HCT116 (cell line): ENCODE data around the gene OSCAR. TPM values are rescaled to one million over a fixed set of nuclear protein-coding genes. Genes with fewer than 3 reads are reported as not detected.

Experiments used
- ATAC-seq: fragments of 200-7000 bp; cut with Tn5 transposase; 2 replicates; pipeline ENCODE4 v1.9.1; 2020; ENCODE audit warnings: mild to moderate bottlenecking, moderate library complexity
- BruUV-seq: library from RNA; stranded (reverse); fragments of 400-500 nt; replicated peaks from 2 replicates; lab custom pipeline; 2021; lab: Mats Ljungman, UMichigan
- CTCF ChIA-PET: fragments of 300-600 bp; sonication (Branson Sonifier 250); formaldehyde crosslinking; loops from one replicate; lab custom pipeline; 2021; ENCODE audit warnings: antibody characterized with exemption; lab: Charles Lee
- POLR2A ChIA-PET: fragments of 300-600, 350-600 bp; sonication (Branson Sonifier 250); formaldehyde crosslinking; loops from one replicate; lab custom pipeline; 2021; ENCODE audit warnings: antibody characterized with exemption; lab: Charles Lee
- RAD21 ChIA-PET, 2 experiments: fragments of 300-600 bp; sonication (Branson Sonifier 250); formaldehyde crosslinking; loops; one replicate each; lab custom pipeline; 2023; ENCODE audit warnings: low total read pairs in 2 of 2; ENCODE audit not compliant: uncharacterized antibody in 2 of 2, unreplicated experiment in 2 of 2, low non-redundant PET in 1 of 2; lab: Charles Lee
- DNase-seq: peaks from one replicate; pipeline ENCODE4 v3.0.0-alpha.2; 2010; ENCODE audit warnings: low read depth, low spot score
- H2AFZ ChIP-seq: fragments of 200-600 bp; shearing (Covaris generic), sonication (generic); 2 replicates; pipeline ENCODE4 v1.6.1; 2017; ENCODE audit warnings: low read depth, mixed run types, mixed read lengths, antibody characterized with exemption, low read length; ENCODE audit not compliant: poor library complexity, severe bottlenecking
- H3K27ac ChIP-seq: 2 replicates; pipeline ENCODE4 v1.5.1; 2012; ENCODE audit warnings: low read depth, low read length
- H3K27me3 ChIP-seq: fragments of 200-600 bp; sonication (generic); 2 replicates; pipeline ENCODE4 v1.6.1; 2016; ENCODE audit warnings: mixed run types, low read length, mixed read lengths; ENCODE audit not compliant: insufficient read depth
- H3K36me3 ChIP-seq, 2 experiments: fragments of 200-500 bp in 1 of 2; fragments of 200-600 bp in 1 of 2; sonication (Bioruptor generic) in 1 of 2; sonication (generic) in 1 of 2; 2 replicates each; pipeline versions ENCODE4 v1.5.1 to v1.6.1; 2014 to 2016; ENCODE audit warnings: low read length in 2 of 2, inconsistent platforms in 1 of 2, mixed read lengths in 1 of 2, mixed run types in 1 of 2; ENCODE audit not compliant: insufficient read depth in 2 of 2, control insufficient read depth in 1 of 2
- H3K4me1 ChIP-seq, 2 experiments: fragments of 200-600 bp in 1 of 2; sonication (generic) in 1 of 2; 2 replicates each; pipeline versions ENCODE4 v1.5.1 to v1.6.1; 2012 to 2017; ENCODE audit warnings: low read length in 2 of 2, inconsistent platforms in 1 of 2, mild to moderate bottlenecking in 1 of 2, mixed read lengths in 1 of 2, mixed run types in 1 of 2, moderate library complexity in 1 of 2; ENCODE audit not compliant: insufficient read depth in 2 of 2, control insufficient read depth in 1 of 2
- H3K4me2 ChIP-seq: fragments of 200-600 bp; sonication (generic); 2 replicates; pipeline ENCODE4 v1.6.1; 2017; ENCODE audit warnings: mixed run types, low read length, mixed read lengths
- H3K4me3 ChIP-seq, 2 experiments: fragments of 200-600 bp in 1 of 2; sonication (generic) in 1 of 2; replicated peaks in 1 of 2; 2 replicates each; pipeline ENCODE4 v1.5.1; 2011 to 2016; ENCODE audit warnings: low read length in 2 of 2, control low read depth in 1 of 2, low read depth in 1 of 2, mild to moderate bottlenecking in 1 of 2, mixed read lengths in 1 of 2, mixed run types in 1 of 2
- H3K79me2 ChIP-seq: fragments of 200-600 bp; sonication (generic); 2 replicates; pipeline ENCODE4 v1.6.1; 2017; ENCODE audit warnings: mild to moderate bottlenecking, mixed run types, low read length, moderate library complexity, mixed read lengths; ENCODE audit not compliant: insufficient read depth
- H3K9ac ChIP-seq: fragments of 200-600 bp; sonication (generic); 2 replicates; pipeline ENCODE4 v1.6.1; 2016; ENCODE audit warnings: low read length, mixed read lengths
- H3K9me2 ChIP-seq: fragments of 200-600 bp; sonication (generic), shearing (Covaris generic); 2 replicates; pipeline ENCODE4 v1.6.1; 2017; ENCODE audit warnings: mixed run types, mild to moderate bottlenecking, moderate library complexity; ENCODE audit not compliant: insufficient read depth
- H3K9me3 ChIP-seq, 2 experiments: fragments of 200-500 bp in 1 of 2; fragments of 200-600 bp in 1 of 2; sonication (Bioruptor generic) in 1 of 2; sonication (generic) in 1 of 2; 2 replicates each; pipeline ENCODE4 v1.6.1; 2014 to 2017; ENCODE audit warnings: low read length in 2 of 2, mixed read lengths in 2 of 2, inconsistent platforms in 1 of 2, low read depth in 1 of 2, mild to moderate bottlenecking in 1 of 2, mixed run types in 1 of 2, moderate library complexity in 1 of 2; ENCODE audit not compliant: control insufficient read depth in 1 of 2, insufficient read depth in 1 of 2
- H4K20me1 ChIP-seq: fragments of 200-600 bp; sonication (generic), shearing (Covaris generic); 2 replicates; pipeline ENCODE4 v1.6.1; 2017; ENCODE audit warnings: mixed run types, mild to moderate bottlenecking, moderate library complexity; ENCODE audit not compliant: insufficient read depth
- CBX3 ChIP-seq: IDR thresholded peaks from 2 replicates; pipeline ENCODE4 v1.6.1; 2012; ENCODE audit warnings: low read depth
- EGR1 ChIP-seq: IDR thresholded peaks from 2 replicates; pipeline ENCODE4 v1.6.1; 2012; ENCODE audit warnings: low read depth
- EZH2 ChIP-seq: fragments of 200-600 bp; sonication (generic); IDR thresholded peaks from 2 replicates; pipeline ENCODE4 v1.6.1; 2017; ENCODE audit warnings: antibody characterized with exemption, mixed run types
- POLR2A ChIP-seq: IDR thresholded peaks from 2 replicates; pipeline ENCODE4 v1.7.0; 2011; ENCODE audit warnings: borderline replicate concordance; ENCODE audit not compliant: insufficient read depth, insufficient read length; ENCODE audit errors: extremely low read depth
- POLR2AphosphoS5 ChIP-seq: IDR thresholded peaks from 2 replicates; pipeline ENCODE4 v1.6.1; 2011; ENCODE audit warnings: mild to moderate bottlenecking, low read depth, low read length, moderate library complexity
- RAD21 ChIP-seq: IDR thresholded peaks from 2 replicates; pipeline ENCODE4 v1.6.1; 2012; ENCODE audit warnings: low read depth, mild to moderate bottlenecking
- SIN3A ChIP-seq: IDR thresholded peaks from 2 replicates; pipeline ENCODE4 v1.6.1; 2012; ENCODE audit warnings: low read depth
- SRF ChIP-seq: IDR thresholded peaks from 2 replicates; pipeline ENCODE4 v1.6.1; 2012; ENCODE audit warnings: low read depth
- ZFX ChIP-seq: fragments of 450-650 bp; IDR thresholded peaks from 2 replicates; pipeline ENCODE4 v1.6.1; 2017
- ZNF274 ChIP-seq: fragments of 200-500 bp; sonication (Bioruptor generic); IDR thresholded peaks from 2 replicates; pipeline ENCODE4 v1.6.1; 2014; ENCODE audit warnings: mild to moderate bottlenecking, low read depth, low read length, inconsistent platforms
- intact Hi-C: fragments of 100-400 bp; cut with micrococcal nuclease; formaldehyde crosslinking; loops from 2 replicates; pipeline ENCODE4 v1.10.0; 2022
- total RNA-seq: library from RNA; stranded (reverse); gene quantifications from one replicate; pipeline ENCODE4 v1.2.1, GENCODE V29; 2021; ENCODE audit not compliant: unreplicated experiment
- TF ChIP-seq, protein P1 (sequence below): IDR thresholded peaks from 2 replicates; pipeline ENCODE4 v1.6.1; 2012; ENCODE audit warnings: low read depth
- TF ChIP-seq, protein P2 (sequence below): IDR thresholded peaks from 2 replicates; pipeline ENCODE4 v1.6.1; 2012

OSCAR gene
- total RNA-seq, 1 experiment from 2014 or later: 0.59 TPM

DNA sequence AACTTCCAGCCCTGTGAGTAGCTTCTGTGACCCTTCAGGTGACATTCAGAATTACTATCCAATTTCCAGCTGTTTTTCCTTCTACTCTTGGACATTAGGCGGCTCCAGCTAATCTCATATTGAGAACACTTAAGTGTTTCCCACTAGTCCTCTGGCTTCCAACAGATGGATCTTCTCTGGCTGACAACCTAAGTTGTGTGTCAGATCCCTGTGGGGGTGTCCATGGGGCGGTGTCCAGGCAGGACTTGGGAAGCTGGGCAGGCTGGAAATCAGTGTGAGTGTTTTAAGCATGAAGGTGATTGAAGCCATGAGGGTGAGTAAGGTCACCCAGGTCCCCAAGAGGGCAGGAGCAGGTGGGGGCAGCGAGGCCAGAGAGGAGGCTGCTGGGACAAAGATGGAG is 47.1 kb upstream of the OSCAR start:
- no TSS peak for BruUV-seq
- peaks cover 14% of the 10 kb centered on the region; the same call in 1 of the 2 replicates for H3K79me2 ChIP-seq
- no peak overlapping the region for H3K4me3 ChIP-seq
- H2AFZ ChIP-seq: no peak overlapping the region
- RAD21 ChIA-PET: no interaction called here
- no peaks in the 10 kb centered on the region for H3K27me3 ChIP-seq
- H3K9me2 ChIP-seq: no peaks in the 10 kb centered on the region
- H3K9ac ChIP-seq: no peak overlapping the region
- POLR2A ChIA-PET: interaction anchor here (0.8 kb wide), 1 partner anchor 11 kb away, joined by 3 read pairs; no protein-coding TSS in a partner anchor
- CTCF ChIA-PET: no interaction called here
- no peaks in the 10 kb centered on the region for H4K20me1 ChIP-seq
- no peak overlapping the region for H3K4me2 ChIP-seq
- no peak for DNase-seq
- intact Hi-C loops: no loop called here
- no peak overlapping the region for H3K27ac ChIP-seq
- H3K9me3 ChIP-seq: no peaks in the 10 kb centered on the region
- no peak for ATAC-seq
- TF ChIP-seq, protein P1, sequence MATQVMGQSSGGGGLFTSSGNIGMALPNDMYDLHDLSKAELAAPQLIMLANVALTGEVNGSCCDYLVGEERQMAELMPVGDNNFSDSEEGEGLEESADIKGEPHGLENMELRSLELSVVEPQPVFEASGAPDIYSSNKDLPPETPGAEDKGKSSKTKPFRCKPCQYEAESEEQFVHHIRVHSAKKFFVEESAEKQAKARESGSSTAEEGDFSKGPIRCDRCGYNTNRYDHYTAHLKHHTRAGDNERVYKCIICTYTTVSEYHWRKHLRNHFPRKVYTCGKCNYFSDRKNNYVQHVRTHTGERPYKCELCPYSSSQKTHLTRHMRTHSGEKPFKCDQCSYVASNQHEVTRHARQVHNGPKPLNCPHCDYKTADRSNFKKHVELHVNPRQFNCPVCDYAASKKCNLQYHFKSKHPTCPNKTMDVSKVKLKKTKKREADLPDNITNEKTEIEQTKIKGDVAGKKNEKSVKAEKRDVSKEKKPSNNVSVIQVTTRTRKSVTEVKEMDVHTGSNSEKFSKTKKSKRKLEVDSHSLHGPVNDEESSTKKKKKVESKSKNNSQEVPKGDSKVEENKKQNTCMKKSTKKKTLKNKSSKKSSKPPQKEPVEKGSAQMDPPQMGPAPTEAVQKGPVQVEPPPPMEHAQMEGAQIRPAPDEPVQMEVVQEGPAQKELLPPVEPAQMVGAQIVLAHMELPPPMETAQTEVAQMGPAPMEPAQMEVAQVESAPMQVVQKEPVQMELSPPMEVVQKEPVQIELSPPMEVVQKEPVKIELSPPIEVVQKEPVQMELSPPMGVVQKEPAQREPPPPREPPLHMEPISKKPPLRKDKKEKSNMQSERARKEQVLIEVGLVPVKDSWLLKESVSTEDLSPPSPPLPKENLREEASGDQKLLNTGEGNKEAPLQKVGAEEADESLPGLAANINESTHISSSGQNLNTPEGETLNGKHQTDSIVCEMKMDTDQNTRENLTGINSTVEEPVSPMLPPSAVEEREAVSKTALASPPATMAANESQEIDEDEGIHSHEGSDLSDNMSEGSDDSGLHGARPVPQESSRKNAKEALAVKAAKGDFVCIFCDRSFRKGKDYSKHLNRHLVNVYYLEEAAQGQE: no peak
- TF ChIP-seq SRF (no peak), CBX3 (no peak), ZFX (no peak), ZNF274 (no peak), EGR1 (no peak), RAD21 (no peak), POLR2AphosphoS5 (no peak), POLR2A (no peak), SIN3A (no peak), EZH2 (no peak)
- TF ChIP-seq, protein P2, sequence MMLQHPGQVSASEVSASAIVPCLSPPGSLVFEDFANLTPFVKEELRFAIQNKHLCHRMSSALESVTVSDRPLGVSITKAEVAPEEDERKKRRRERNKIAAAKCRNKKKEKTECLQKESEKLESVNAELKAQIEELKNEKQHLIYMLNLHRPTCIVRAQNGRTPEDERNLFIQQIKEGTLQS: no peak
- no peaks in the 10 kb centered on the region for H3K4me1 ChIP-seq
- peaks cover 53 to 77% of the 10 kb centered on the region in 2 experiments; a peak in 3 of 4 replicates for H3K36me3 ChIP-seq
